Stimulated activated CD8-positive, alpha-beta memory T cell treated with anti-CD3 and anti-CD28 coated beads, Interleukin-15, amount 100 ng/mL, for 24 hours (primary cell): ENCODE data around the gene COL23A1.
"Not testable (repeated sequence)": the region's sequence is repeated elsewhere in the genome, so short reads cannot be mapped to it uniquely, and the experiment has no call there.

Experiments
- DNase-seq: peaks from one replicate; pipeline ENCODE4 v3.0.0-alpha.2; 2020; ENCODE audit warnings: low read depth

The COL23A1 gene

GRCh38 chr5:178505639-178506407, 84.4 kb downstream of the COL23A1 start:
- no peak for DNase-seq

GRCh38 chr5:178504340-178504960, 85.7 kb downstream of the COL23A1 start:
- no peak for DNase-seq

- no peak for DNase-seq
Observed at GRCh38 chr5:178502401-178503100, 87.6 kb downstream of the COL23A1 start.

- no peak for DNase-seq
Observed at GRCh38 chr5:178499352-178499751, 90.8 kb downstream of the COL23A1 start.

- no peak for DNase-seq
Observed at GRCh38 chr5:178496642-178497041, 93.6 kb downstream of the COL23A1 start.

GRCh38 chr5:178496214-178496613, 94.0 kb downstream of the COL23A1 start:
- no peak for DNase-seq

GRCh38 chr5:178495706-178496105, 94.5 kb downstream of the COL23A1 start:
- no peak for DNase-seq

GRCh38 chr5:178492278-178492677, 97.9 kb downstream of the COL23A1 start:
- DNase-seq, result no peak

- DNase-seq, result no peak
Observed at GRCh38 chr5:178490935-178491652, 99.1 kb downstream of the COL23A1 start.

GRCh38 chr5:178489271-178489976, 100.8 kb downstream of the COL23A1 start:
- no peak for DNase-seq

- no peak for DNase-seq
Observed at GRCh38 chr5:178488696-178489095, 101.5 kb downstream of the COL23A1 start.

- no peak for DNase-seq
Observed at GRCh38 chr5:178487911-178488600, 102.1 kb downstream of the COL23A1 start.

GRCh38 chr5:178486878-178487512, 103.2 kb downstream of the COL23A1 start:
- DNase-seq, result not testable (repeated sequence)

- DNase-seq, result no peak
Observed at GRCh38 chr5:178486239-178486641, 104.0 kb downstream of the COL23A1 start.

GRCh38 chr5:178483620-178484019, 106.6 kb downstream of the COL23A1 start:
- DNase-seq, result no peak

- DNase-seq, result no peak
Observed at GRCh38 chr5:178479261-178479660, 110.9 kb downstream of the COL23A1 start.

- DNase-seq, result no peak
Observed at GRCh38 chr5:178478370-178478769, 111.8 kb downstream of the COL23A1 start.

GRCh38 chr5:178477802-178478201, 112.4 kb downstream of the COL23A1 start:
- no peak for DNase-seq

- DNase-seq, result no peak
Observed at GRCh38 chr5:178476972-178477754, 113.0 kb downstream of the COL23A1 start.

- no peak for DNase-seq
Observed at GRCh38 chr5:178476531-178476930, 113.7 kb downstream of the COL23A1 start.
